HG02840 (cell line): ENCODE data around the gene CA10.

Experiments
- ATAC-seq: cut with Tn5 transposase; IDR thresholded peaks from one replicate; pipeline ENCODE4 v1.9.1; 2021; ENCODE audit warnings: mild to moderate bottlenecking, moderate library complexity, moderate number of reproducible peaks; ENCODE audit not compliant: unreplicated experiment, low FRiP score

The CA10 gene

DNA sequence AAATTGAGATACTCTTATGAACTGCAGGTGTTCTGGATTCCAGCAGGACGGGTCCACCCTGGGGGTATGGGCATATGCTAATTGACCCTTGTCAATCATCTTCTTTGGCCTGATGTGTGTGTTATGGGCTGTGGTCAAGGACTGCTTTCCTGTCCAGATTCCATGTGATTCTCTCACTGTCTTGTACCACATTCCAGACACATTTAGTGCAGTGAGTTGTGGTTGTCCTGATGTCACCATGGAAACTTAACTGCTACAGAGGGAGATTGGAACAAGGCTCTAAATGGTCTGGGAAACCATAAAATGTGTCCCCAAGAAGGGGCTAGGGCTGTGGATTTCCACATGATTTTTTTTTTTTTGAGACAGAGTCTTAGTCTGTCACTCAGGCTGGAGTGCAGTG, 530.7 kb downstream of the CA10 start:
- ATAC-seq: no peak

- ATAC-seq: no peak
Measured at GRCh38 chr17:51618476-51618875, 540.0 kb downstream of the CA10 start.

DNA sequence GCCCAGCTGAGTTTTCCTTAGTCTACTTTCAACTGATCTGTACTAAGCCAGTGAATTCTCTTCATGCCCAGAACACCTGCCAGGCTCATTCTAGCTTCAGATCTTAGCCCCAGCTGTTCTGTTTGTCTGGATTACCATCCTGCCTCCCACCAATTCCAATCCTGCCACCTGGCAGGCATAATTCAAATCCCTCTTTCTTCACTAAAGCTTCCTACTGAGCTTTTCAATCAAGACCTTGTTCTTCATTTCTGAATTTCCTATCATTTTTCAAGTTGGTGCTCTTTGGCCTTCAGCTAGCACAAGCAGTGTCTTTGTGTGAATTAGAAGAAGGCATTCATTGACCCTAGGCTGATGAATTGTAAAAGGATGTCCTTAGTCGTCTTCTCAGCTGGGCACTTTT, 540.5 kb downstream of the CA10 start:
- ATAC-seq: no peak

GRCh38 chr17:51613255-51613654, 545.3 kb downstream of the CA10 start:
- no peak for ATAC-seq

DNA sequence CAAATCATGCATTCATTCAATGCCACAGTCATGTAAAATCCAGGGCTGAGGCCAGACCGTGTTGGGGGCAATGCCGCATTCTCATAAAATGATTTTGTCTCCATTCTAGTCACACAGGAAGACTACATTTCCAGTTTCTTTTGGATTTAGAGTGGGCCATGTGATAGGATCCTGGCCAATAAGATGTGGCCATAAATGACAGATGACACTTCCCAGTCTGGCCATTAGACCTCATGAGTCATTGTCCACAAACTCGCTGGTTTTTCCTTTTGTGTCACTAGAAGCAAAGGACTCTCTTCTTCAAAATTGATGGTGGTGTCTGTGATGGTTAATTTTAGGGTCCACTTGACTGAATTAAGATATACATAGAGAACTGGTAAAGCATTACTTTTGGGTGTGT, 545.8 kb downstream of the CA10 start:
- no peak for ATAC-seq

GRCh38 chr17:51611585-51611984, 546.9 kb downstream of the CA10 start:
- ATAC-seq: no peak

DNA sequence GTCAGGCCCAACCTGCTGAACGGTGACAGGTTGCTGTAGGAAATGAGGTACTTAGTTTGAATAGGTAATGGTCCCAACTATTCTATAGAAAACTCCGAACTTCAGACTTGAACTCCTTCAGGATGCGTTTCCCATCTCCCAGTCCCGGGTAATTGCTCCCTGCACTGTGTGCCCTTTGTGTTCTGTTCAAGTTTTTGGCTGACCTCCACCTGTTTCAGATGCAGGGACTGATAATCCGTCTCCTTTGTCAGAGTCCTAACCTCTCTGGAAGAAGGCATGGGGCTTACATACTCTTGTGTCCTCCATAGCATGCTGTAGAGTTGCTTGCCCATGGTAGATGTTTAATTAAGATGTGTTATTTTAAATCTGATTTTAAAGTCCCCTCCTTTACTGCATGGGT, 547.7 kb downstream of the CA10 start:
- no peak for ATAC-seq

DNA sequence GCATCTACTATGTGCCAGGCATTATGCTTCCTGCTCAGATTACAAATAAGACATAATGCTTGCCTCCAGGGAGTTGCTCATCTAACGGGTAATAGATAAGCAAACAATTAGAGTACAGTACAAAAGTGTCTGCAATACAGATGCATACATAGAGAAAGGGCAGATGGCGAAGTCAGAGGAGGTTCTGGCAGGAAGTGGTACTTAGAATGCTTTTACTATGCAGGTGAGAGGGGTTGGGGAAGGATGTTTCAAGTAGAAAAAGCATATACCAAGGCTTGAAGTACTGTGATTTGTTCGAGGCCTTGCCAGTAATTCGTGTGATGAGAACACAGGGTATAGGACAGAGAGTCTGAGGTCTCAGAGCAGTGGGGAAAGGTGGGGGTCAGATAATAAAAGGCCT, 548.4 kb downstream of the CA10 start:
- no peak for ATAC-seq

DNA sequence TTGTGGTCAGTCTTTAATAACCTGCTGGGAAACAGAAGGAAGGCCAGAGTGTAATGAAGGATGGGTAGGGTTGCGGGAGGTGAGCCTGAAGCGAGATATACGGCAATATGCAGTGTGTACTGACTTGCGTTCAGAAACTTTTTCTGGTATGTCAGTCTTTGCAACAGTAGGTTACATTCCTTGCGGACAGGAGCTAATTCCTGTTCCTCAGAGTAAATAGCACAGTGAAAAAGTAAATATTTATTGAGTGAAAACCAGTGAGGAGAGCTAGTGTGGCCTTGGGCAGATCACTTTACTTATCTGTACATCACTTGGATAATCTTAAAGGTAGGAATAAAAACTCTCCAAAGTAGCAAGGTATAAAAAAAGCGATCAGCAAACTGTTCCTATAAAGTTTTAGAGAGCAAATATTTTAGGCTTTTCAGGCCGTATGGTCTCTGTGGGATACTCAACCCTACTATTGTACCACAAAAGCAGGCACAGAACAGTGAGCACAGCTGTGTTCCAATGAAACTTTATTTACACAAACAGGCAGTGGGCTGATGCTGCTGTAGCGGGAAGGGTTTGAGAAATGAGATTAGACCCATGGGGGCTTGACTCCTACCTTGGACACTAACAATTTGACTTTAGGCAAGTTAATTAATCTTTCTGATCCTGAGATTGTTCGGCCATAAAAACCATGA, 550.1 kb downstream of the CA10 start:
- ATAC-seq: no peak

DNA sequence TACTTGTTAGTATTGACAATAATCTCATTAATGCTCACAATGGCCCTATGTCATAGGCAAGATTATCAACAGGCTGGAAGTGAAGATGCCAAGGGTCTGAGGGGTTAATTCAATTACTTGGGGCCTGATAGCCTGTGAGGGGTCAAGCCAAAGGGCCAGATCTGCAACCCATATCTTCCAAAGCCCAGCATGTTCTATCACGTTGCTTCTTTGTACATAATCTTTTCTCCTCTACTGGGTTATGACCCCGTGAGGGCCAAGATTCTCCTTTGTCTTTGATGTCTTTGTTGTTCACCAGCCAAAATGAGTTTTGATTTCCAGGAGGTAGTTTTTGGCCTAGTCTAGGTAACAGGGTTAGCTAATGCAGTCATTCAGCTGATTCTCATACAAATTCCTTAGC, 551.0 kb downstream of the CA10 start:
- ATAC-seq: no peak

- no peak for ATAC-seq
Measured at GRCh38 chr17:51604299-51605020, 554.1 kb downstream of the CA10 start.

- ATAC-seq: no peak
Measured at GRCh38 chr17:51601622-51602261, 556.8 kb downstream of the CA10 start.

DNA sequence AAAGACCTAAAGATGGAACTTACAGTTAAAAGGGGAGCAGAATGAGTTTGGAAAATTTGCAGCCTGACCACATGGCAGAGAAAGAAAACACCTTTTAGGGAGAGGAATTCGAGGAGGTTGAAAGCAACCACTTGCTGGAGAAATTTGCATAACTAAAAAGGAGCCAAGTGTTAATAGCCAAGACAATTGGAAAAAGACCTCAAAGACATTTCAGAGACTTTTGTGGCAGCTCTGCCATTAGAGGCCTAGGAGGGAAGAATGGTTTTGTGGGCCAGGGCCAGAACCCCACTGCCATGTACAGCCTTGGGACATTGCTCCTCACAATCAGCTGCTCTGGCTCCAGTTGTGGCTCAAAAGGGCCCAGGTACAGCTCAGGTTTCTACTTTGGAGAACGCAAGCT, 559.7 kb downstream of the CA10 start:
- ATAC-seq: no peak

DNA sequence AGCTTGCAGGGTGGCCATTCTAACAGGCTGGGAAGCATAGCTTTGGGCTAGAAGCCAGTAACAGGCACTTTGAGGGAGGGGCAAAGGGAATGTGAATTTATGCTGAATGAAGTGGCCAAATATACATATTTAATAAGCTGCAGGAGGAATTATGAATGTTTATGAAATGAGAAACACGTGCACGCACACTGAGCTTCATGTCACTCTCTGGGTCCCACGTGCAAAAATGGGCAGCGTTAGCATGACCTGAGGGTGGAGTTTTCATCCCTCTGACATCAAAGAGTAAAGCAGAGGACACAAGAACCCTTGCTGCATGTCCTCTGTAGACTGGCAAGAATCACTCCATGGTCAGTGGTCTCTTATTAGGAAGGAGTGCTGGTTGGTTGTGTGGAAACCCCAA, 561.2 kb downstream of the CA10 start:
- no peak for ATAC-seq

DNA sequence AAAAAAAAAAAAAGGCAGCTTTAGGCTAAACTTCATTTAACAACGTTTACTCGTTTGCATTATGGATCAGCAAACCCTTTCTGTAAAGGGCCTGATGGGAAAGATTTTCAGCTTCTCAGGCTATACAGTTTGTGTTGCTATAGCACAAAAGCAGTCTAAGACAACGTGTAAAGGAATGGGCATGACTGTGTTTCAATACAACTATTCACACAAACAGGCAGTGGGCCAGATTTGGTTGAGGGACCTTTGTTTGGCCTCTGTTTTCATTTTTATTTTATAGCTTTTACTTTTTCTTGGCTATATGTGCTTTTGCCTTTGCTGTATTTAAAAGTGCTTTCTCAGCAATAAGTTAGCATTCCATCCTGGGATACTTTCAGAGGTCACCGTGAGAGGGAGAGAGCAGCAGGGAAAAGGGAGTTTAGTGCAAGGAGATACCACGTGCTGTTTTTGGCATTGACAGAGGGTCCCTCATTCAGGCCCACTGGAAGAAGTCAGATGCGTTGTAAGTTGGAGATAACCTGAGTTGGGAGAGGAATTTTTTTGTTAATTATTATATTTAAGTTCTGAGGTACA, 562.6 kb downstream of the CA10 start:
- ATAC-seq: no peak

DNA sequence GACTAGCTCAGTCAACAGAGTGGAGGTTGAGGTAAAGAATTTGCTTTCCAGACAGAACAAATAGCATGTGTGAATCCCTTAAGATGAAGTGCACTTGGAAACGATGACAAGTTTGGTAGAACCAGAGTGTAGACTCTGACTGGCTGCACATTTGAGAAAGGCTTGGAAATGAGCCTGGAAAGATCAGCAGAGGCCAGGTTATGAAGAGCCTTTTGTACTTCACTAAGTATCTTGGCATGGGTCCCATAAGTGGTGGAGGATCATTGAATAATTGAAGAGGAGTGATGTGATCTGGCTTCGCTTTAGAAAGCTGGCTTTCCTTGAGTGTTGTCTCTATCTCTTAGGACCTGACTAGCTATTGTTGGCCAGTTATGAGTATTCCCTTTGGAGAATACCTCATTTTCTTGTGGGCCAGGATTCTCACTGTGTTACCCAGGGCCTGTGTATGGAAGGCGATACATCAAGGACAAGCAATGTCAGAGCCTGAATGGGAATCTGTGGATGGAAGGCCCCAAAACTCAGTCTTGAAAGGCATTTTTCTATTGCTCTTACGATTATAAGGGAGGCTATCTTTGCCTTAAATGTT, 568.4 kb downstream of the CA10 start:
- ATAC-seq: no peak

- ATAC-seq: no peak
Measured at GRCh38 chr17:51588063-51588462, 570.5 kb downstream of the CA10 start.

GRCh38 chr17:51587516-51587915, 571.0 kb downstream of the CA10 start:
- ATAC-seq: no peak

DNA sequence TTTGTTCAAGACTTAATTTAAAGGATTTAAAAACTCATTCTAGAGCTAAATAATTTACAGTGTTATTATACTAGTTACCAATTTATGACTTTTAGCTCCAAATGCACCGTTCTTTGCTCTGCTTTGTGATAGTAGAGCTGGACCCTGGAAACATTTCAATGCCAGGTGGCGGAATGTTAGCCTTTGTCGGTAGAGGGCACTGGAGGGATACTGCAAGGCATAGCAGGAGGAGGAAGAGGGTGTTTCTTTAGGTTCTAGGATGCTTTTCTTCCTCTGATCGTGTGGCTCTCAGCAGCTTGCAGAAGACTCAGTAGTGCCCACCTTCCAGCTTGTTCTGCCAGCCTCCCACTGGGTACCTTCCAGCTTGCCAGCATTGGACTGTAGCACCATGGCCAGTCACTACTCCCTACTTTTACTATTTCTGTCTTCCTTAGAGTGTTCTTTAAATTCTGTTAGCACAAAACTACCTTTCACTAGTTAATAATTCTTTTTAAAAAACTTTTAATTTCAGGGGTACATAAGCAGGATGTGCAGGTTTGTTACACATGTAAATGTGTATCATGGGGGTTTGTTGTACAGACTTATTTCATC, 572.9 kb downstream of the CA10 start:
- ATAC-seq: no peak

DNA sequence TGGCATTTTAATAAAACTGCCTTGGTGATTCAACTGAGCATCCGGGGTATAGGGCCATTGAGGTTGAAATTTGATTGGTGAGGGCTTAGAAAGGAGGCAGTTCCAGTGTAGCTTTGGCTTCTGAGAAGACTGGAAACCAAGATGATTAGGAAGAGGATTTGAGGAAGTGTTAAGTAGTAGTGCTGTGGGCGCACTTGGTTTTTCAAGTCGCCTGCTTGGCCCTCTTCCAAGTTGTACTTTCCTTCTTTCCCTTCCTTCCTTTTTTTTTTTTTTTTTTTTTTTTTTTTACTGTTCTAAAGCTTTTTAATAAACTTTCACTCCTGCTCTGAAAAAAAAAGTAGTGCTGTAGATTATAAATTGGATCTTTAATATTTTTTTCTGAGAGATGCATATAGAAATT, 577.6 kb downstream of the CA10 start:
- ATAC-seq: no peak
